ENCODE measurements around the gene JADE2. TPM values are rescaled to one million over a fixed set of nuclear protein-coding genes. Genes with fewer than 3 reads are reported as not detected.

Gene JADE2
- total and polyA plus RNA-seq, 2 of the 8 experiments (the other 6 are each of a cell fraction or from before 2014, with no cell fraction given) = 19.2 to 55.8 TPM

DNA sequence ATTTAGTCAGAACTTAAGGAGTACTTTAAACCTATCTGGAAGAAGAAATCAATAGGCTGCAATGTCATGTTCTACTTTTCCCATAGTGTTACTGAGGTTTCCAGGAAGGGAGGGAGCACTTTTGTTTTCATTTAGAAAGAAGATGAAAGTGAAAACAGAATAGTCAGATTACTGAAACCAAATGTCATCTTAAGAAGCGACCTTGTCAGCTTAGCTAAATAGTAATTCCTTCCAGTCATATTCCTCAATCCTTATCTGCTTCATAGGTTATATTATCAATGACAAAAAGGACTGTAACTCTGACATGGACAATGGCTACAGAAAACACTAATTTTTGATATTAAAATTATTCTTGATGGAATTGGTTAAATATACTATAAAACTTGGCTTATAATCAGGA is 79.4 kb downstream of the JADE2 start:
- no peak overlapping the region for H3K14ac ChIP-seq (ENCODE audit: insufficient read length)
- no peak overlapping the region for H2BK20ac ChIP-seq (ENCODE audit: low read length)
- H3K56ac ChIP-seq (replicated peaks; ENCODE audit: insufficient read length, low read depth, low read length) = no peak overlapping the region
- no peaks in the 10 kb centered on the region for H3K23me2 ChIP-seq (ENCODE audit: low read depth, low read length)
- no peak overlapping the region for H3K27ac ChIP-seq (ENCODE audit: low read depth, low read length)
- FAIRE-seq (no peak), DNase-seq (ENCODE audit: low read depth in 1 of 2, low spot score in 2 of 2) (no peak)
- H3K4me2 ChIP-seq (ENCODE audit: insufficient read depth in 1 of 2, low read depth in 2 of 2, low read length in 2 of 2) = no peak overlapping the region
- no peak overlapping the region for H3K4me3 ChIP-seq (ENCODE audit: extremely low read depth in 1 of 4, insufficient read depth in 2 of 4, low read depth in 3 of 4, low read length in 4 of 4)
- WGBS, 2 experiments (ENCODE audit: extremely low coverage in 1 of 2, insufficient coverage in 1 of 2, insufficient read length in 1 of 2, insufficient replicate concordance in 2 of 2, low coverage in 1 of 2, low lambda C conversion rate in 2 of 2, missing lambda C conversion rate in 1 of 2) = 71% methylated on average over 1 of the region's 1 CpG; no CpG with 5 or more reads in 1 of the 2 experiments
- peaks cover 6 to 35% (median 23%) of the 10 kb centered on the region in 4 experiments; a peak in 7 of 8 replicates for H3K36me3 ChIP-seq (ENCODE audit: control insufficient read depth in 2 of 4, insufficient read depth in 4 of 4, low read length in 3 of 4)
- H4K8ac ChIP-seq (ENCODE audit: extremely low read depth, insufficient read depth, low read length) = no peak overlapping the region
- H2AK5ac ChIP-seq (ENCODE audit: low read depth, low read length) = no peak overlapping the region
- H3K4me1 ChIP-seq (replicated peaks in 1 of 4; ENCODE audit: control insufficient read depth in 3 of 4, insufficient read depth in 4 of 4, low read length in 3 of 4) = no peaks in the 10 kb centered on the region
- POLR2A ChIA-PET (ENCODE audit: partially characterized antibody) = interaction anchor here (0.9 to 1.9 kb wide), 2 partner anchors 10 to 154 kb away, joined by 3 to 6 read pairs; partner anchors contain the start of gene DDX46
- no peak overlapping the region for H3K18ac ChIP-seq (ENCODE audit: extremely low read depth, low read length)
- no peak overlapping the region for H2BK12ac ChIP-seq (ENCODE audit: low read depth, low read length)
- no peak overlapping the region for H2BK5ac ChIP-seq (ENCODE audit: low read depth, low read length)
- no peaks in the 10 kb centered on the region for H3K79me1 ChIP-seq (ENCODE audit: low read depth, low read length)
- no peak overlapping the region for H3K4ac ChIP-seq (replicated peaks; ENCODE audit: insufficient read length, low read depth, low read length)
- no peak overlapping the region for H4K91ac ChIP-seq (replicated peaks; ENCODE audit: insufficient read length, low read length)
- no peak for TF ChIP-seq CHD2 (IDR thresholded peaks at IDR 0.05; ENCODE audit: low read length)
- no peak for TF ChIP-seq EZH2 (IDR thresholded peaks at IDR 0.05; ENCODE audit: low read depth, low read length, severe bottlenecking)
- TF ChIP-seq CREB1 (IDR thresholded peaks at IDR 0.05) = no peak
- TF ChIP-seq SRF (IDR thresholded peaks at IDR 0.05; ENCODE audit: low read depth, low read length) = no peak
- no peak for TF ChIP-seq KDM5A (IDR thresholded peaks at IDR 0.05; ENCODE audit: low read length)
- no peak for TF ChIP-seq SAP30 (IDR thresholded peaks at IDR 0.05; ENCODE audit: insufficient read depth, insufficient replicate concordance, low read length)
- TF ChIP-seq CBX8 (IDR thresholded peaks at IDR 0.05; ENCODE audit: borderline replicate concordance, low read depth, low read length) = no peak
- no peak for TF ChIP-seq TCF12 (IDR thresholded peaks at IDR 0.05; ENCODE audit: low read depth, low read length)
- H2BK120ac ChIP-seq (replicated peaks; ENCODE audit: low read depth, low read length) = no peak overlapping the region
- no peak overlapping the region for H4K5ac ChIP-seq (ENCODE audit: insufficient read length, low read depth, low read length)
- H3K9me3 ChIP-seq (ENCODE audit: insufficient read depth in 2 of 2, low read depth in 1 of 2, low read length in 1 of 2) = no peaks in the 10 kb centered on the region
- no peak overlapping the region for H3K23ac ChIP-seq (ENCODE audit: insufficient read length)
- H3K9ac ChIP-seq (replicated peaks in 1 of 4; ENCODE audit: extremely low read depth in 1 of 4, low read depth in 3 of 4, low read length in 3 of 4) = no peak overlapping the region
- H2BK15ac ChIP-seq (ENCODE audit: low read length) = no peak overlapping the region
- no peak overlapping the region for H2AFZ ChIP-seq (ENCODE audit: low read length)
- CTCF ChIA-PET (ENCODE audit: partially characterized antibody) = interaction anchor here (1.2 to 1.3 kb wide), 2 partner anchors 18 to 29 kb away, joined by 4 to 7 read pairs; no protein-coding TSS in a partner anchor
- no peaks in the 10 kb centered on the region for H3K79me2 ChIP-seq (ENCODE audit: control insufficient read depth in 1 of 2, insufficient read depth in 2 of 2, low read length in 2 of 2)
- no peaks in the 10 kb centered on the region for H4K20me1 ChIP-seq (replicated peaks in 1 of 2; ENCODE audit: control insufficient read depth in 1 of 2, insufficient read depth in 2 of 2, low read length in 2 of 2)
- no peaks in the 10 kb centered on the region for H3K27me3 ChIP-seq (replicated peaks in 1 of 4; ENCODE audit: control insufficient read depth in 3 of 4, extremely low read depth in 1 of 4, insufficient read depth in 3 of 4, low read length in 3 of 4)

Data from H1 (cell line).